HEK293 (cell line): ENCODE data around the gene CAPNS1.

Experiments
- CTCF ChIA-PET: fragments of 350-600 bp; formaldehyde crosslinking; extraction: SDS; loops from one replicate; lab custom pipeline; 2021; ENCODE audit warnings: antibody characterized with exemption; lab: Yijun Ruan, JAX
- POLR2A ChIA-PET: fragments of 300-600 bp; formaldehyde crosslinking; extraction: SDS; loops from one replicate; lab custom pipeline; 2020; ENCODE audit warnings: antibody characterized with exemption, inconsistent platforms; lab: Yijun Ruan, JAX
- H3K27ac ChIP-seq: fragments of 200-500 bp; sonication (Bioruptor generic); 2 replicates; pipeline ENCODE4 v1.5.1; 2014; ENCODE audit warnings: low read depth, low read length, control low read depth, inconsistent platforms; ENCODE audit errors: extremely low read depth
- H3K36me3 ChIP-seq, 2 experiments: fragments of 200-500 bp in 1 of 2; sonication (Bioruptor generic) in 1 of 2; 1 replicate in 1 of 2; 2 replicates in 1 of 2; pipeline ENCODE4 v1.5.1; 2014 to 2017; ENCODE audit warnings: inconsistent platforms in 2 of 2, low read length in 2 of 2; ENCODE audit not compliant: control insufficient read depth in 2 of 2, insufficient read depth in 1 of 2
- H3K4me1 ChIP-seq: fragments of 200-500 bp; sonication (Bioruptor generic); 2 replicates; pipeline ENCODE4 v1.5.1; 2014; ENCODE audit warnings: mild to moderate bottlenecking, low read length, inconsistent platforms; ENCODE audit not compliant: control insufficient read depth, insufficient read depth
- H3K4me3 ChIP-seq: 2 replicates; pipeline ENCODE4 v1.5.1; 2011; ENCODE audit warnings: low read depth, mild to moderate bottlenecking, control low read depth, low read length, moderate library complexity
- H3K9me3 ChIP-seq: fragments of 200-500 bp; sonication (Bioruptor generic); 2 replicates; pipeline ENCODE4 v1.5.1; 2014; ENCODE audit warnings: low read depth, low read length, inconsistent platforms; ENCODE audit not compliant: control insufficient read depth, insufficient read depth
- GLIS1 ChIP-seq: fragments of 450-650 bp; formaldehyde crosslinking; IDR thresholded peaks from 2 replicates; pipeline ENCODE4 v1.5.1; 2016; ENCODE audit warnings: missing biosample characterization, missing genetic modification characterization
- GLIS2 ChIP-seq: fragments of 450-650 bp; formaldehyde crosslinking; IDR thresholded peaks from 2 replicates; pipeline ENCODE4 v1.5.1; 2016; ENCODE audit warnings: missing biosample characterization, missing genetic modification characterization
- HOXC10 ChIP-seq: sonication (generic); formaldehyde crosslinking; IDR thresholded peaks from 2 replicates; pipeline ENCODE4 v1.8.1; 2023; ENCODE audit warnings: mild to moderate bottlenecking, missing genetic modification reagents
- IKZF3 ChIP-seq: fragments of 450-650 bp; IDR thresholded peaks from 2 replicates; pipeline ENCODE4 v1.5.0; 2018; ENCODE audit warnings: missing biosample characterization, mild to moderate bottlenecking, missing genetic modification characterization, moderate library complexity
- KLF16 ChIP-seq: fragments of 450-650 bp; formaldehyde crosslinking; IDR thresholded peaks from 2 replicates; pipeline ENCODE4 v1.5.1; 2017; ENCODE audit warnings: missing biosample characterization, missing genetic modification characterization
- OVOL3 ChIP-seq: fragments of 450-650 bp; formaldehyde crosslinking; IDR thresholded peaks from 2 replicates; pipeline ENCODE4 v1.5.1; 2016; ENCODE audit warnings: missing biosample characterization, missing genetic modification characterization
- PRDM10 ChIP-seq: fragments of 450-650 bp; formaldehyde crosslinking; IDR thresholded peaks from 2 replicates; pipeline ENCODE4 v1.5.1; 2016; ENCODE audit warnings: missing biosample characterization, missing genetic modification characterization
- RBAK ChIP-seq: fragments of 450-650 bp; formaldehyde crosslinking; IDR thresholded peaks from 2 replicates; pipeline ENCODE4 v1.5.1; 2016; ENCODE audit warnings: missing biosample characterization, missing genetic modification characterization
- REPIN1 ChIP-seq: fragments of 450-650 bp; formaldehyde crosslinking; IDR thresholded peaks from 2 replicates; pipeline ENCODE4 v1.5.1; 2017; ENCODE audit warnings: missing biosample characterization, missing genetic modification characterization, low read depth
- SCRT1 ChIP-seq: fragments of 450-650 bp; formaldehyde crosslinking; IDR thresholded peaks from 2 replicates; pipeline ENCODE4 v1.5.1; 2016; ENCODE audit warnings: missing biosample characterization, missing genetic modification characterization, borderline replicate concordance
- ZBTB7A ChIP-seq: fragments of 450-650 bp; formaldehyde crosslinking; IDR thresholded peaks from 2 replicates; pipeline ENCODE4 v1.5.1; 2016; ENCODE audit warnings: low read depth, missing biosample characterization, missing genetic modification characterization
- ZIC2 ChIP-seq: fragments of 450-650 bp; formaldehyde crosslinking; IDR thresholded peaks from 2 replicates; pipeline ENCODE4 v1.5.1; 2016; ENCODE audit warnings: missing biosample characterization, missing genetic modification characterization
- ZNF10 ChIP-seq: fragments of 450-650 bp; formaldehyde crosslinking; IDR thresholded peaks from 2 replicates; pipeline ENCODE4 v1.5.1; 2017; ENCODE audit warnings: missing biosample characterization, missing genetic modification characterization
- ZNF174 ChIP-seq: fragments of 450-650 bp; formaldehyde crosslinking; IDR thresholded peaks from 2 replicates; pipeline ENCODE4 v1.5.0; 2017; ENCODE audit warnings: missing biosample characterization, mild to moderate bottlenecking, missing genetic modification characterization
- ZNF202 ChIP-seq: fragments of 450-650 bp; formaldehyde crosslinking; IDR thresholded peaks from 2 replicates; pipeline ENCODE4 v1.5.1; 2016; ENCODE audit warnings: missing biosample characterization, missing genetic modification characterization, borderline replicate concordance
- ZNF24 ChIP-seq: fragments of 450-650 bp; formaldehyde crosslinking; IDR thresholded peaks from 2 replicates; pipeline ENCODE4 v1.5.1; 2016; ENCODE audit warnings: missing biosample characterization, missing genetic modification characterization
- ZNF626 ChIP-seq: fragments of 450-650 bp; sonication (Bioruptor Pico); formaldehyde crosslinking; IDR thresholded peaks from 2 replicates; pipeline ENCODE4 v1.5.1; 2018; ENCODE audit warnings: missing biosample characterization, missing genetic modification characterization, inconsistent platforms
- ZNF785 ChIP-seq: fragments of 450-650 bp; formaldehyde crosslinking; IDR thresholded peaks from 2 replicates; pipeline ENCODE4 v1.5.1; 2016; ENCODE audit warnings: missing biosample characterization, missing genetic modification characterization
- ZSCAN30 ChIP-seq: fragments of 450-650 bp; IDR thresholded peaks from 2 replicates; pipeline ENCODE4 v1.5.1; 2018; ENCODE audit warnings: missing biosample characterization, mild to moderate bottlenecking, missing genetic modification characterization, moderate library complexity
- TF ChIP-seq, protein P1 (sequence below): fragments of 450-650 bp; formaldehyde crosslinking; IDR thresholded peaks from 2 replicates; pipeline ENCODE4 v1.5.1; 2016; ENCODE audit warnings: missing biosample characterization, missing genetic modification characterization
- TF ChIP-seq, protein P2 (sequence below): fragments of 450-650 bp; formaldehyde crosslinking; IDR thresholded peaks from 2 replicates; pipeline ENCODE4 v1.5.1; 2016; ENCODE audit warnings: missing biosample characterization, missing genetic modification characterization
- TF ChIP-seq, protein P3 (sequence below): fragments of 450-650 bp; formaldehyde crosslinking; IDR thresholded peaks from 2 replicates; pipeline ENCODE4 v1.5.1; 2016; ENCODE audit warnings: missing biosample characterization, missing genetic modification characterization

CAPNS1 gene

DNA sequence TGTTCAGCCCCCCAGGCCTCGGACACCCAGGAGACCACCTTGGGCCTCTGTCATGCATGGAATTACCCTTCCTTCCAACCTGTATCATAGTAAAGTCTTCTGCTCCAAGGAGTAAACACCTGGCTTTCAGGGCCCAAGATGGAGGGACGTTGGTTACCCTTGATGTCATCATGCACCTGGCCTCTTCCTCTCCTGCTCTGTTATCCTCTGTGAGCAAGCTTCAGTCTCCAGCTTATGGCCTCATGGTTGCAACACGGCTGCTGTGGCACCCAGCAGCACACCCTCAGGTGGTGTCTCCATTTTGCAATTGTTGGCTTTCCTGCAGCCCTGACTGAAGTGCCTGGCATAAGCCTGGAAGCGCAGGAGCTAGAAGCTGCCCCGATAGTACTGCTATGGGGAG lies 32.9 kb upstream of the CAPNS1 start (continued):
- TF ChIP-seq ZIC2 (no peak), ZNF202 (tag by site-specific recombination) (no peak), ZSCAN30 (tag by site-specific recombination) (0 out of 2 replicates have a peak, but pooled peaks have one; percentile 21)
- TF ChIP-seq, protein P1, sequence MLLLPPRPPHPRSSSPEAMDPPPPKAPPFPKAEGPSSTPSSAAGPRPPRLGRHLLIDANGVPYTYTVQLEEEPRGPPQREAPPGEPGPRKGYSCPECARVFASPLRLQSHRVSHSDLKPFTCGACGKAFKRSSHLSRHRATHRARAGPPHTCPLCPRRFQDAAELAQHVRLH (tag by site-specific recombination): peak; percentile 68; the same call in 1 of the 2 replicates
- TF ChIP-seq, all 188 proteins: peak for 7

DNA sequence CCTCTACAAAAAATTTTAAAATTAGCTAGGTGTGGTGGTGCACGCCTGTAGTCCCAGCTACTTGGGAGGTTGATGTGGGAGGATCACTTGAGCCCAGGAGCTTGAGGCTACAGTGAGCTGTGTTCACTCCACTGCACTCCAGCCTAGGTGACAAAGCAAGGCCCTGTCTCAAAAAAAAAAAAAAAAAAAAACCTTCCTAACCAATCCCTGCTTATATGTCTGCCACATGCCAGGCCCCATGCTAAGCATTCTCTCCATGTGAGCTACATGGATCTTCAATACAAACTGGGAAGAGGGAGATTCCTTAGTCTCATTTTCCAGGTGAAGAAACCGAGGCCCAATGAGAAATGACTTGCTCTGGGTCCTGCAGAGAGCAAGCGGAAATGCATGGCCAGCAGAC lies 31.2 kb upstream of the CAPNS1 start:
- Histone ChIP-seq H3K36me3 (peaks cover 54 to 65% of the 10 kb centered on the region in 2 experiments), H3K4me1 (peaks cover 4% of the 10 kb centered on the region), H3K9me3 (no peaks in the 10 kb centered on the region), H3K4me3 (no peak overlapping the region), H3K27ac (no peak overlapping the region)
- TF ChIP-seq, protein P2, sequence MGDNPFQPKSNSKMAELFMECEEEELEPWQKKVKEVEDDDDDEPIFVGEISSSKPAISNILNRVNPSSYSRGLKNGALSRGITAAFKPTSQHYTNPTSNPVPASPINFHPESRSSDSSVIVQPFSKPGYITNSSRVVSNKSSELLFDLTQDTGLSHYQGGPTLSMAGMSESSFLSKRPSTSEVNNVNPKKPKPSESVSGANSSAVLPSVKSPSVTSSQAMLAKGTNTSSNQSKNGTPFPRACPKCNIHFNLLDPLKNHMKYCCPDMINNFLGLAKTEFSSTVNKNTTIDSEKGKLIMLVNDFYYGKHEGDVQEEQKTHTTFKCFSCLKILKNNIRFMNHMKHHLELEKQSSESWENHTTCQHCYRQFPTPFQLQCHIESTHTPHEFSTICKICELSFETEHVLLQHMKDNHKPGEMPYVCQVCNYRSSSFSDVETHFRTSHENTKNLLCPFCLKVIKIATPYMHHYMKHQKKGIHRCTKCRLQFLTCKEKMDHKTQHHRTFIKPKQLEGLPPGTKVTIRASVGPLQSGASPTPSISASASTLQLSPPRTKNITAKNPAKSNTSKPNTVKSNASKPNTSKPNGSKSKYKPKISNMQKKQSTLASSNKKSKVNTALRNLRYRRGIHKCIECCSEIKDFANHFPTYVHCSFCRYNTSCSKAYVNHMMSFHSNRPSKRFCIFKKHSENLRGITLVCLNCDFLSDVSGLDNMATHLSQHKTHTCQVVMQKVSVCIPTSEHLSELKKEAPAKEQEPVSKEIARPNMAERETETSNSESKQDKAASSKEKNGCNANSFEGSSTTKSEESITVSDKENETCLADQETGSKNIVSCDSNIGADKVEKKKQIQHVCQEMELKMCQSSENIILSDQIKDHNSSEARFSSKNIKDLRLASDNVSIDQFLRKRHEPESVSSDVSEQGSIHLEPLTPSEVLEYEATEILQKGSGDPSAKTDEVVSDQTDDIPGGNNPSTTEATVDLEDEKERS: peak; percentile 50; the same call in 1 of the 2 replicates
- TF ChIP-seq HOXC10 (CRISPR knock-in tag) (no peak), GLIS1 (tag by site-specific recombination) (peak; percentile 90)
- TF ChIP-seq, protein P3, sequence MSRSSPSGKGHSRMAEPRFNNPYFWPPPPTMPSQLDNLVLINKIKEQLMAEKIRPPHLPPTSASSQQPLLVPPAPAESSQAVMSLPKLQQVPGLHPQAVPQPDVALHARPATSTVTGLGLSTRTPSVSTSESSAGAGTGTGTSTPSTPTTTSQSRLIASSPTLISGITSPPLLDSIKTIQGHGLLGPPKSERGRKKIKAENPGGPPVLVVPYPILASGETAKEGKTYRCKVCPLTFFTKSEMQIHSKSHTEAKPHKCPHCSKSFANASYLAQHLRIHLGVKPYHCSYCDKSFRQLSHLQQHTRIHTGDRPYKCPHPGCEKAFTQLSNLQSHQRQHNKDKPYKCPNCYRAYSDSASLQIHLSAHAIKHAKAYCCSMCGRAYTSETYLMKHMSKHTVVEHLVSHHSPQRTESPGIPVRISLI (tag by site-specific recombination): peak; percentile 82
- POLR2A ChIA-PET: interaction anchor here (0.6 to 2.8 kb wide), 10 partner anchors 9 to 1752 kb away, joined by 3 to 11 read pairs (median 3); partner anchors contain the start of genes CAPNS1, THAP8 and WDR62
- CTCF ChIA-PET: interaction anchor here (0.5 to 3.2 kb wide), 4 partner anchors 33 to 1064 kb away, joined by 3 to 22 read pairs (median 4); no protein-coding TSS in a partner anchor

DNA sequence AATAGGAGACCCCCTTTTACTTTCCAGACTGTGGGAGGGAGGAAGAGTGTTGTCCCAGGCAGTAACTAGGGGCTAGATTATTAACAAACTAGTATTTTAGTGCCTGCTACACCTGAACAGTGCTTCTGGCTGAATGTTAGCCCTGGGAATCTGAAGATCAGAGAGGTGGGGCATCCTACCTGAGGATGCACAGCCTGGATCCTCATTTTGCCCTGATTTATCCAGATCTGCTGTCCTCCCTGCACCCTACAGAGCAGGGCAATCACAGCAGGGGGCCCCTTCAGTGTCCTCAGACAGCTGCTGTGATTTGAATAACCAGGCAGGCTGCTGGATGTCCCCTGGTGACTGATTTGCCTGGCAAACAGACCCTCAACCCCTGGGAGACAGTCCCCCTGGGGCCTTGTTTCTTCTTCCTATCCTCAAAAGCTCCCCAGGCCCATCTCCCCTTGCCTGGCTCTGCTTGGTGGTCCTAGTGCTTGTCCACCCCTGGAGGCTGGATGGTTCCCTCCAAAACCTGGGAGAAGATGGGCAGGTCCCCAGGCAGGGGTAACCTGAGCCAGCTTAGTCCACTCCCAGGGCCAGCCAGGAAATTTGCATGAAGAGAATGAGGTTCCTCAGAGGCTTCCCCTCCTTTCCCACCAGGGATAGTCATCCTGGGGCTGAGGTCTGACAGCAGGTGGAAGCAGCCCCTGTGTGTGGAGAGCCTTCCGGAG lies 29.2 kb upstream of the CAPNS1 start, which contains the start of gene OVOL3:
Gene OVOL3 (plus strand): TSS at position 657 of the 713 bp plus-strand sequence. CDS start 60 bp downstream, outside the sequence.
- H3K36me3 ChIP-seq: peaks cover 35 to 49% of the 10 kb centered on the region in 2 experiments
- H3K9me3 ChIP-seq: no peaks in the 10 kb centered on the region
- H3K27ac ChIP-seq: no peak within 1 kb of the TSS
- ChIA-PET POLR2A (interaction anchor here (0.6 to 2.8 kb wide), 6 partner anchors 14 to 1486 kb away, joined by 3 to 11 read pairs (median 4); partner anchors contain the start of genes THAP8 and WDR62), CTCF (interaction anchor here (0.6 to 1.4 kb wide), 6 partner anchors 15 to 408 kb away, joined by 3 to 5 read pairs (median 4); no protein-coding TSS in a partner anchor)
- H3K4me1 ChIP-seq: peaks cover 11% of the 10 kb centered on the region
- no peak within 1 kb of the TSS for H3K4me3 ChIP-seq
- TF ChIP-seq PRDM10: peak; percentile 76
- no peak for TF ChIP-seq ZNF174 (tag by site-specific recombination)
- TF ChIP-seq KLF16 (tag by site-specific recombination): no peak
- TF ChIP-seq ZNF785 (tag by site-specific recombination): no peak
- no peak for TF ChIP-seq SCRT1 (tag by site-specific recombination)
- TF ChIP-seq ZIC2: peak; percentile 58
- peak; percentile 96 for TF ChIP-seq GLIS1 (tag by site-specific recombination)
- no peak for TF ChIP-seq ZBTB7A
- no peak for TF ChIP-seq ZNF10
- TF ChIP-seq RBAK: no peak
- TF ChIP-seq ZNF24 (tag by site-specific recombination): 0 out of 2 replicates have a peak, but pooled peaks have one; percentile 17
- TF ChIP-seq, protein P3 (tag by site-specific recombination): no peak
- no peak; the same call in 1 of the 2 replicates for TF ChIP-seq IKZF3
- TF ChIP-seq OVOL3 (tag by site-specific recombination): no peak
- 0 out of 2 replicates have a peak, but pooled peaks have one; percentile 30 for TF ChIP-seq GLIS2 (tag by site-specific recombination)
- TF ChIP-seq ZNF626 (tag by site-specific recombination): no peak
- TF ChIP-seq REPIN1 (tag by site-specific recombination): no peak
